Activated CD4-positive, alpha-beta T cell treated with anti-CD3 and anti-CD28 coated beads, Interleukin-2, amount 50 U/mL, for 16 hours (primary cell): ENCODE measurements around the gene GNAT1.
"Not testable (repeated sequence)": the region's sequence is repeated elsewhere in the genome, so short reads cannot be mapped to it uniquely, and the experiment has no call there.

ENCODE experiments used
- DNase-seq: peaks from one replicate; pipeline ENCODE4 v3.0.0-alpha.2; 2020

Gene GNAT1

DNA sequence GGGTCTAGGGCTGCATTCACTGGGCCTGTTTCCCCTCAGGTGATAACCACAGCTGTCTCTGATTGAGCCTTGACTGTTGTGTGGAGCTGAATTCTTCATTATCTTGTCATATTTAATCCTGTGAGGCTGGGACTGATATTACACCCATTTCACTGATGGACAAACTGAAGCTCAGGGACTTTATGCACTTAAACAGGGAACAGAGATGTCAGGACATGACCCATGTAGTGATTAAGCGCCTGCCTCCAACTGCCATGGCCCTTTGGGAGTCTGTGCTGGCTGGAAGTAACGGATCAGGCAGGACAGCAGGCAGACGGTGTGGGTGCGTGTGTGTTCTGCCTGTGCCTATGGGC is 52.1 kb downstream of the GNAT1 start:
- DNase-seq = no peak

DNA sequence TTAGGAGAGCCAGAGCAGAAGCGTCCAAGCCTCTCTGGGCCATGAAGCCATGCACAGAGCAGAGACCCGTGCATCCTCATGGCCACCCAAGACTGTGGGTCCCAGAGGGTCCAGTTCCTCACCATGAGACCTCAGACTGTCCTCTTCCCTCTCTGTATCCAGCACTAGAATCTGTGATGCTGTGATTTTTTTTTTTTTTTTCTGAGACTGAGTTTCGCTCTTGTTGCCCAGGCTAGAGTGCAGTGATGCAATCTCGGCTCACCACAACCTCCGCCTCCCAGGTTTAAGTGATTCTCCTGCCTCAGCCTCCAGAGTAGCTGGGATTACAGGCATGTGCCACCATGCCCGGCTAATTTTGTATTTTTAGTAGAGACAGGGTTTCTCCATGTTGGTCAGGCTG is 53.4 kb downstream of the GNAT1 start:
- not testable (repeated sequence) for DNase-seq

DNA sequence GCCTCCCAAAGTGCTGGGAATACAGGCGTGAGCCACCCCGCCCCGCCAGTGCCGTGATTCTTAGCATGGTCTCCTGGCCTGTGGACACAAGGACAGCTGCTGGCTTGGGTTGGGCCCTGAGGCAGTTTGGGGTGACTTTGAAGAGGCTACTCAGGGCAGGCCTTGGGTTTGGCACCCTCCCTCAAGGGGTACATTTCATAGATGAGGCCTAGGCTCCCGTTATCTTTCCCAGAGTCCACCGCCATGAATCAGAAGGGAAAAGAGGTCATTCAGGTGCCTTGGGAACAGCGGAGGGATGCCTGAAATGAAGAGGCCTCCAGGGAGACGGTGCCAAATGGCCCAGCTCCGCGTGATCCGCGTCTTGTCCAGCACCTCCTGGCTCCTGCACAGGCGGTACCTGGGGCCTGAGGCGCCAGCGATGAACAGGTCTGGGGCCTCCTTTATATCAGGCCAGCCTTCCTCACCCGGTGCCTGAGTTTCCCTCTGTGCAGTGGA is 53.9 kb downstream of the GNAT1 start:
- DNase-seq = no peak

GRCh38 chr3:50245831-50246516 is 54.6 kb downstream of the GNAT1 start:
- peak; percentile 91 for DNase-seq

GRCh38 chr3:50246517-50246954 is 55.1 kb downstream of the GNAT1 start:
- peak; percentile 92 for DNase-seq
